Testis (tissue), 2 donors: ENCODE data around the gene MEOX1.

Source experiments
- POLR2A ChIP-seq: fragments of 450-650 bp; IDR thresholded peaks from one replicate; pipeline ENCODE4 v1.6.1; 2017; ENCODE audit warnings: antibody characterized with exemption, mild to moderate bottlenecking, moderate library complexity
- TF ChIP-seq, protein P1 (sequence below), 3 experiments: fragments of 450-650 bp in 2 of 3; fragments of 200-600 bp in 1 of 3; sonication (generic) in 1 of 3; IDR thresholded peaks; one replicate each; pipeline ENCODE4 v1.5.1; 2016 to 2019; ENCODE audit warnings: antibody characterized with exemption in 3 of 3, mild to moderate bottlenecking in 2 of 3, moderate library complexity in 1 of 3

DNA sequence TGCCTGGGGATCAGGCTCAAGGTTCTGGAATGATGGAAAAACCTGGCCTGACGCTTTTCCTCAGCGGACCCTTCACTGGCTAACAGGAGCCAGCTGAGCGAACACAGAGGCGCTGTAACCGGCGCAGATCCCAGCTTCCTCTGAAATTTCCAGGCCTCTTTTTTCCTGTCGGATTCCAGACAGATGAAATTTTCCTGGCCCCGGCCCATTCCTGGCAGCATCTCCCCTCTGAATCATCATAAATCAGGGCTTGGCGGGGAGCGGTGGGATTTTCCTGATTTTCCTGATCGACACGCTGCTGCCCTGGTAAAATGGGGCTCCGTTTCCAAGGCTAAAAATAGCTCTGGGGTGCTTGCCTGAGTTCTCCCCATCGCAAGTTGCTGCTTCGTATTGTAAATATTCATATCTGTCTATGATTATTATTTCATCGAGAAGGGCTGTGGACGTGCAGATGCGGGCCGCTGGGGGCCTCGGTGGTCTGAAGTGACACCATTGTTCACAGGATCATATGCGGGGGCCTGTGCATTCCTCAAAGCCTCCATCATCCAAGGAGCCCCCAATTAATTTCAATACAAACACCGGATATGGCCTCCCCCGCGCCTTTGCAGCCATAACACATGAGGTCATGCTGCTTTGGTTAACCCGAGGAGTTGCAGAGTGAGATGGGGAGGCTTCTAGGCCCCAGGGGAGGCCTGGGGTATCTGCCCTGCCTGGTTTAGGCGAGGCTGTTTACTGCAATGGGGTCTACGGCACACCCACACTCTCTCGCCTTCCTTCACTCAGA, 69.8 kb downstream of the MEOX1 start:
- TF ChIP-seq POLR2A: no peak
- TF ChIP-seq, protein P1, sequence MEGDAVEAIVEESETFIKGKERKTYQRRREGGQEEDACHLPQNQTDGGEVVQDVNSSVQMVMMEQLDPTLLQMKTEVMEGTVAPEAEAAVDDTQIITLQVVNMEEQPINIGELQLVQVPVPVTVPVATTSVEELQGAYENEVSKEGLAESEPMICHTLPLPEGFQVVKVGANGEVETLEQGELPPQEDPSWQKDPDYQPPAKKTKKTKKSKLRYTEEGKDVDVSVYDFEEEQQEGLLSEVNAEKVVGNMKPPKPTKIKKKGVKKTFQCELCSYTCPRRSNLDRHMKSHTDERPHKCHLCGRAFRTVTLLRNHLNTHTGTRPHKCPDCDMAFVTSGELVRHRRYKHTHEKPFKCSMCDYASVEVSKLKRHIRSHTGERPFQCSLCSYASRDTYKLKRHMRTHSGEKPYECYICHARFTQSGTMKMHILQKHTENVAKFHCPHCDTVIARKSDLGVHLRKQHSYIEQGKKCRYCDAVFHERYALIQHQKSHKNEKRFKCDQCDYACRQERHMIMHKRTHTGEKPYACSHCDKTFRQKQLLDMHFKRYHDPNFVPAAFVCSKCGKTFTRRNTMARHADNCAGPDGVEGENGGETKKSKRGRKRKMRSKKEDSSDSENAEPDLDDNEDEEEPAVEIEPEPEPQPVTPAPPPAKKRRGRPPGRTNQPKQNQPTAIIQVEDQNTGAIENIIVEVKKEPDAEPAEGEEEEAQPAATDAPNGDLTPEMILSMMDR (IDR thresholded peaks at IDR 0.05): peak in 1 of 3 experiments; percentile 5
